Right forelimb (tissue), 1 donor: ENCODE measurements around the gene LAMA5.

Source experiments
- DNase-seq: peaks from one replicate; pipeline ENCODE4 v3.0.0-alpha.2; 2018

Gene LAMA5

GRCh38 chr20:62404761-62405107, 37.6 kb upstream of the LAMA5 start:
- DNase-seq: no peak

DNA sequence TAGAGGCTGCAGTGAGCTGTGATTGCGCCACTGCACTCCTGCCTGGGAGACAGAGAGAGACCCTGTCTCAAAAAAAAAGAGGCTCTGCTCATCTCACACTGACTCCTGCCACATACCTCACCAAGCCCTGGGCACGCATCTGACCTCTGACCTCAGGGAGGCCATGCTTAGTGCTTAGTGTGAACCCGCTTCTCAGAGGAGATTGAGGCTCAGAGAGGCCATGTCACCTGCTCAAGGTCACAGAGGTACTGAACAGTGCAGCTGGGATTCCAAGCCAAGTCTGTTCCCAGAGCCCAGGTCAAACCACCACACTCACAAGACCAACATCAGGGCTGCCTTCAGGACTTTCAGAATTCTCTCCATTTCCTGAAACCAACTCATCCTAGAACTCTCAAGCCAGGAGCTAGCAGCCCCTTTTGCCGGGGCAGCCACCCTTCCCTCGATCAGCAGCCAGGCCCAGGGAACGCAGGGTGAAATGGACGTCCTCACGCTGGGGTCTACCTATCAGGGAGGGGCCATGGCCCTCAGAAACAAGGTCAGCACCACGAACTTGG, 37.1 kb upstream of the LAMA5 start:
- DNase-seq: no peak

GRCh38 chr20:62403331-62403730, 36.2 kb upstream of the LAMA5 start:
- DNase-seq: no peak

- DNase-seq: no peak
These were observed 35.5 kb upstream of the LAMA5 start for GRCh38 chr20:62402456-62403150.

DNA sequence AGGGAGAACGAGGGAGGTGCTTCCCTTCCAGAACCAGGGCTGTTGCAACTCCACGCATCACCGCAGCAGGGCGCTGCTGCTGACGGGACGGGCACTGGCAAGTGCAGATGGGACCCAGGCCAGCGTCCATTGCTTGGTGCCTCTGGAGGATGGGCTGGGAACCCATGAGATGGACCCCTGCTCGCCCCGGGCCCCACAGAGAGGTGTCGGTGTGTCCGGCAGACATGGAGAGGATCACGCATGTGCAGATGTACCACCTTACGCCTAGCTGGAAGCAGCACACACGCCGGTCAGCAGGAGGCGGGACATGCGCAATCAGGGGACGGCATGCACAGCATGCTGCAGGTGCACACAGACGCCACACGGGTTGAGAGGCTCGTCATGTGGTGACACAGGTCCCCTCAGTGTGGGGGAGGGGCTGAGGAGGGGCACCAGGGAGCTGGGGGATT, 34.2 kb upstream of the LAMA5 start:
- no peak for DNase-seq

DNA sequence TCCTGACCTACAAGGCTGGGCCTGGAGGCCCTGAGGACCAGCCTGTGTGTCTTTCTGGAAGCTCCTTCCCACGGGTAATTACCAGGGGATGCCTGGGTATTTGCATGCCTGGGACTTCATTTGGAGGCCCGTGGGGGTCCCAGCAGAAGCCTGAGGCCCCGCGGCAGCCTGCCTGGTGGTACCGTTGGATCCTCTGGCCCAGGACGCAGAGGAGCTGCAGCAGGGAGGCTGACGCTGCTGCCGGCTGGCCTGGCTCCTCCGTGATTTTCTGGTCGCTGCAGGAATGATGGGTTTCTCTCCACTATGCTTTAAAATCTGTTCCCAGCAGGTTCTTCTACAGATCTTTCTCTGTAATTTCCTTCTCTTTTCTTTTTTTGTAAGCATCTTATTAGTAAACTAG, 33.4 kb upstream of the LAMA5 start:
- DNase-seq: no peak

DNA sequence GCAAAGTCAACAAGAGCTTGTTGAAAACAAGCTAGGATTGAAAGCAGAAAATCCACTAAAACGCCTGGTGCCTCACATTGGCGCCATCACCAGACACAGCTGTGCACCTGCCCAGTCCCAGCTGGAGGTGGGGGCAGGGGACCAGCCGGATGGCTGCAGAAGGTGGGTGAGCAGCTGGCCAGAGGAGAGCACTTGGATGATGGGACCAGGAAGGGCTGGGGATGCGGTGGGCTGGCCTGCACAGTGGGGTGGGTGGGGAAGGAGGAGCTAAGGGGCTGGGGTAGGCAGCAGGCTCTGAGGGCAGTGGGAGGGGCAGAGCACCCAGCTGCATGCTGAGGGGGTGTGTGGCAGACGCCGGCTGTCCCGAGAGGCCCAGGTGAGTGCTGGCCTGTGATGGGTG, 32.9 kb upstream of the LAMA5 start:
- DNase-seq: no peak

GRCh38 chr20:62398120-62398821, 31.2 kb upstream of the LAMA5 start:
- no peak for DNase-seq

GRCh38 chr20:62396367-62397239, 29.5 kb upstream of the LAMA5 start:
- DNase-seq: no peak

GRCh38 chr20:62395311-62396242, 28.5 kb upstream of the LAMA5 start:
- DNase-seq: no peak

DNA sequence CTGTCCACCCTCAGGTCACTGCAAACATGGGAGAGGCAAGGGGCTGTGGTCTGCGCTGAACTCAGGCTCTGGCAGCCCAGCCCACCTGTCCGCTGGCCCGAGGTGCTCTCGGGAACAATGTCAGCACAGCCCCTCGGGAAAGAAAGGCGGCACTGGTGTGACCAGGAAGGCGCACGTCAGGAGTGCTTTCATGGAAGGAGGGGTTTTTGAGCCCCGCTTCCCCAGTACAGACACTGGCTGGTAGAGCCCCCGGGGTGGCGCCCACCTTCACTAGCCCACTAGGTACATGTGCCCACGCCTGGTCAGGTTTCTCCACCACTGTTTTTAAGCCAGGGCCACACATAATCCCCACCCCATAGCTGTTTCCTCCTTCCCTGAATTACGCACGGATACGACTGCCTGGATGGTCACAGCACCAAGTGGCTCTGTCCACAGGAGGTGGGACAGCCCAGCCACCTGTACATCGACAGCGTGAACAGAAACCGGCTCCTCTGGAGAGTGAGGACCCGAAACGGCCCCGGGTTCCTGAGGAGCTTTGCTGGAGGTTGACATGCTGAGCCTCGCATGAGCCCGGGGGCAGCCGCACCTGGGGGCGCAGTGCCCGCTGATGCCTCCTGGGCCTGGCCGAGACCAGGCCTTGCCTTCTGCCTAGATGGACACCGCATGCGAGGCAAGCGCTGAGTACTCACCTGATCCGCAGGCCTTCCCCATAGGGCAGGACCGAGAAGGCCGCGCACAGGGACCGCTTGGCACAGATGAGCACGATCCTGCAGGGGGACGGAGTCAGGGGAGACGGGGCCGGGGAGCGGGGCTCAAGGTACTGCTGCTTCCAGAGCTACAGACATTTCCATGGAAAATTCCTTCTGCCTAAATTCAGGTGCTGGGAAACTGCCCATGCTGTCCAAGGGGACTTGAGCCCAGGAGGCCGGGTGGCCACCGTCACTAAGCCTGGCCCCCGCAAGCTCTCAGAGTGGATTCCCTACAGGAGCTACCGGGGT, 27.4 kb upstream of the LAMA5 start:
- no peak for DNase-seq

DNA sequence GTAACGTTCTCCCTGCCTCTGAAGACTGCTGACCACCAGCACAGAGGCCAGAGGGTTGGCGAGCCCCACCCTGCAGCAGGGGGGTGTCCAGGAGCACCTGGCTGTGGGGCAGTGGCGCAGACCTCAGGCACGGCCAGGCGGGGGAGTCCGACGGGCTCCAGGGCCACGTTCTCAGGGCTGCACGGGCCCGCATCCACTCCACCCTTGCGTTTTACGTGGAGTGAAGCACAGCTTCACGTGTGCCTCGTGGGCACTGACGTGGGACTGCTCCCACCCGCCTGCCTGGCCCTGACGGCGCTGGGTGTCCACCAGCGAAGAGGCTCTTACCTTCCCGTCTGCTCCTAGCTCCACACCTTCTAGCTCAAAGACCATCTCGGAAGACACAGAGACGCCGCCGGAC, 26.7 kb upstream of the LAMA5 start:
- no peak for DNase-seq

- DNase-seq: no peak
These were observed 26.2 kb upstream of the LAMA5 start for GRCh38 chr20:62393335-62393665.

DNA sequence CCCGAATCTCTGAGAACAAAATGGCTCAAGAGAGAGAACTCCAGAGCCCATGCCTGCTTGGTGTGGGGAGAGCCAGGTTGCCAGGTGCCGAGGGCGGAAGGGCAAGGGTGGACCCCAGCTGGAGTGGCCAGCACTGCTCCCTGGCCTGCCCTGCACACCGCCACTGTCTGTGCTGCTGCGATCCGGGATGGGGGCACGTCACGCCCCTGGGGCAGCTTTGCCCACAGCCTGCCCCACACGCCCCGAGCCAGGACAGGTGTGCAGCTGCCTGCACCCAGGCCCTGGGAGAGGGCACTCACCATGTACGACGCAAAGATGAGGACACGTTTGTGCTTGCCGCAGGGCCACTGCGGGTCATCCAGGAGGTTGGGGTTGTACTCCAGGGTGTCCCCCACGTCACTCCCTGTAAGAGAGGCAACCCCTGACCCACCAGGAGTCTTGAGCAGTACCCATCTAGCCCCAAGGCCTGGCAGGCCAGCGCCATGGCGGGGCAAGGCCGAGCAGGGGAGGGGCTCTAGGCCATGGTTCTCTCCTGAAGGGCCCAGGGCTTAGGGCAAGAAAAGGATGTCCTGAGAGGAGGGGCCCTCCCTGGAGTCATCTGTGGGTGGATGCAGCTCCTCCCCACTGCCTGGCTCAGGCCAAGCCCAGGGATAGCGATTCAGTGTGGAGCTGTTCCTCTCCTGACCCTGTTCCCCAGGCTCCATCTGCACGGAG, 25.7 kb upstream of the LAMA5 start:
- no peak for DNase-seq

DNA sequence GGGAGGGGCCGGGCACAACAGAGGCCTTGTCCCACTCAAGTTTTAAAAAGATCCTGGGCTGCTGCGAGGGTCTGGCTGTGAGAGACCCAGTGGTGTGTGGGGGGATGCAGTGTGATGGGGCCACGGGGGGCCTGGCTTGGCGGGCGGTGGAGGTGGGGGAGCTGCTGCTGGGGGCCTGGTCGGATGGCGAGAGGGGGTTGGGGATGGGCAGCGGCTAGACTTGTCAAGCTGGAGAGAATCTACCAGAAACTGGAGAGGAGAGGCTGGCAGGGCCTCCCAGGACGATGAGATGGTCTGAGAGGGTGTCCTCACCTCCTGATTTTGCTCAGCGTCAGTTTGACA, 24.9 kb upstream of the LAMA5 start:
- no peak for DNase-seq

DNA sequence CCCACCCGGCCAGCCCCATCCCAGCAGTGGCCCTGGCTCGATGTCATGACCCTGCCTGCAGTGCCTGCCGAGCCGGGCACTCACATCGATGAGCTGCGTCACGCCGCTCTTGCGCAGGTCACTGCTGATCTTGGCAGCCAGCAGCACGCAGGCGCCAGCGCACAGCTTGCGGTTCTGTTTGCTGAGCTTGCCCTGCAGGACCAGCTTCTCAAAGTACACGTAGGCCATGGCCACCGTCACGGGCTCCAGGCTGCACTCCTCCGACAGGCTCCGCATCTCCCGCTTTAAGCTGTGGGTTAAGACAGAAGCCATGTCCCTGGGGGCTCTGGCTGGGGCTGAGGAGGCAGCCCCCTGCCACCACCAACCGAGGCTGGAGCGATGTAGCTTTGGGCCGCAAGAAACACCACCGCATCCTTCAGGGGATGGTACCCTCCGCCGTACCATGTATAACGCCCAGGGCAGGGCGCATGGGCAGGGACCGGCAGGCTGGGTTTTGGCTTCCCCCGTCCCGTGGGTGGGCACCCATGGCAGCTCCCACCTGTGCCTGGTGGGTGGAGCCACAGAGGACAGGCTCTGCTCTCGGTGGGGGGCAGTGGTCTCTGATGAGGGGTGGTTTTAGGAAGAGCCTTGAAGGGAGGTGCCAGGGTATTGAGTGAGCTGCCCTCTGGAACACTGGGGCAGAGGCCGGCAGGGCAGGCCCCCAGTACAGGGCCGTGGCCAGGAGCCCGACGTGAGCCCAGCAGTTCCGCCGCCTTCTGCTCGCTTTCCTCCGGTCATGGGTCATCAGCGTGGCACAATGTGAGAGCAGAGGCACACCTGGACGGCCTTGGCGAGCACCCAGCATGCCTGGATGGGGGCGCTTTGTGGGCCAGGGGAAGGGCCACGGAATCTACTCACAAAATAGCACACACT, 24.3 kb upstream of the LAMA5 start:
- no peak for DNase-seq

- no peak for DNase-seq
These were observed 23.4 kb upstream of the LAMA5 start for GRCh38 chr20:62390317-62391164.

- no peak for DNase-seq
These were observed 22.5 kb upstream of the LAMA5 start for GRCh38 chr20:62389601-62390087.
